SJSA1 (cell line): Measurements from ENCODE around the gene PRKCE. TPM values are rescaled to one million over a fixed set of nuclear protein-coding genes. Genes with fewer than 3 reads are reported as not detected.

Experiments
- DNase-seq, 2 experiments: peaks; one replicate each; pipeline ENCODE4 v3.0.0-alpha.2; 2015 to 2020; ENCODE audit warnings: low spot score in 2 of 2, low read depth in 1 of 2
- H3K27ac ChIP-seq: fragments of 250-450 bp; sonication (Bioruptor Pico); 2 replicates; pipeline ENCODE4 v1.5.1; 2020; ENCODE audit warnings: mild to moderate bottlenecking, moderate library complexity
- H3K27me3 ChIP-seq: fragments of 250-450 bp; sonication (Bioruptor Pico); replicated peaks from 2 replicates; pipeline ENCODE4 v1.5.1; 2020; ENCODE audit warnings: mild to moderate bottlenecking, moderate library complexity
- H3K36me3 ChIP-seq: fragments of 250-450 bp; sonication (Bioruptor Pico); 2 replicates; pipeline ENCODE4 v1.5.1; 2020; ENCODE audit warnings: mild to moderate bottlenecking
- H3K4me1 ChIP-seq: fragments of 250-450 bp; sonication (Bioruptor Pico); replicated peaks from 2 replicates; pipeline ENCODE4 v1.6.1; 2021; ENCODE audit warnings: mild to moderate bottlenecking
- H3K4me3 ChIP-seq: fragments of 250-450 bp; sonication (Bioruptor Pico); 2 replicates; pipeline ENCODE4 v1.5.1; 2020; ENCODE audit warnings: mild to moderate bottlenecking
- H3K9me3 ChIP-seq: fragments of 250-450 bp; sonication (Bioruptor Pico); replicated peaks from 2 replicates; pipeline ENCODE4 v1.5.1; 2020; ENCODE audit warnings: mild to moderate bottlenecking
- total RNA-seq: library from RNA; depleted of rRNA; stranded (reverse); fragments of >200 nt; shearing (Covaris generic); gene quantifications from 2 replicates; pipeline ENCODE4 v1.2.3, GENCODE V29; 2014

PRKCE gene
- total RNA-seq, 1 experiment from 2014 or later, result 43.3 TPM

DNA sequence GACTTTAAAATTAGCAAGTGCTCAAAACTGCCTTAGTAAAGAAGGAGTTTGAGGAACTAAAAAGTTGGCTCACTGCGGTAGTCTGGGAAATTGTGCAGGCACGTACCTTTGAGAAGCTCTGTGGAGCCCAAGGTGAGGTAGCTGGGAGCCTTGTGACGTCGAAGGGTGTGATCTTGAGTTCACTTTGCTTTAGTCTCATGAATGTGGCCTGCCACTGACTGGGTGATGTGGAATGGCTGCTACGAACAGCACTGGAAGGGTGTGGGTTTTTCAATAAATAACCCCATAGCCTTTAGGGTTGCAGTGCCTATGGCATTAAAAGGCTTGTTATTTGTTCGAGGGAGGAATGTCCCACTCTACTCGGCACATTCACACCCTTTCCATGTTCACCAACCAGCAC lies 312.3 kb downstream of the PRKCE start:
- no peak overlapping the region for H3K4me3 ChIP-seq
- no peak overlapping the region for H3K27ac ChIP-seq
- H3K4me1 ChIP-seq, result peaks cover 16% of the 10 kb centered on the region
- H3K27me3 ChIP-seq, result no peaks in the 10 kb centered on the region
- no peaks in the 10 kb centered on the region for H3K9me3 ChIP-seq
- peak in 1 of 2 experiments; percentile 13 for DNase-seq
- no peaks in the 10 kb centered on the region for H3K36me3 ChIP-seq

- peak; percentile 66 to 91 for DNase-seq
- no peak overlapping the region for H3K4me3 ChIP-seq
- H3K27ac ChIP-seq, result no peak overlapping the region
- no peaks in the 10 kb centered on the region for H3K9me3 ChIP-seq
- no peaks in the 10 kb centered on the region for H3K27me3 ChIP-seq
- no peaks in the 10 kb centered on the region for H3K36me3 ChIP-seq
- peaks cover 16% of the 10 kb centered on the region for H3K4me1 ChIP-seq
Measured at GRCh38 chr2:45964223-45964841, 312.9 kb downstream of the PRKCE start.

- no peaks in the 10 kb centered on the region for H3K27me3 ChIP-seq
- H3K36me3 ChIP-seq, result no peaks in the 10 kb centered on the region
- H3K9me3 ChIP-seq, result no peaks in the 10 kb centered on the region
- DNase-seq, result no peak
- H3K4me1 ChIP-seq, result peaks cover 16% of the 10 kb centered on the region
- H3K4me3 ChIP-seq, result no peak overlapping the region
- no peak overlapping the region for H3K27ac ChIP-seq
Measured at GRCh38 chr2:45964906-45965305, 313.4 kb downstream of the PRKCE start.

- Histone ChIP-seq H3K36me3 (no peaks in the 10 kb centered on the region), H3K9me3 (no peaks in the 10 kb centered on the region), H3K27ac (no peak overlapping the region), H3K27me3 (no peaks in the 10 kb centered on the region), H3K4me3 (no peak overlapping the region), H3K4me1 (peaks cover 16% of the 10 kb centered on the region)
- DNase-seq, result peak in 1 of 2 experiments; percentile 13
Measured at GRCh38 chr2:45965871-45966498, 314.5 kb downstream of the PRKCE start.

DNA sequence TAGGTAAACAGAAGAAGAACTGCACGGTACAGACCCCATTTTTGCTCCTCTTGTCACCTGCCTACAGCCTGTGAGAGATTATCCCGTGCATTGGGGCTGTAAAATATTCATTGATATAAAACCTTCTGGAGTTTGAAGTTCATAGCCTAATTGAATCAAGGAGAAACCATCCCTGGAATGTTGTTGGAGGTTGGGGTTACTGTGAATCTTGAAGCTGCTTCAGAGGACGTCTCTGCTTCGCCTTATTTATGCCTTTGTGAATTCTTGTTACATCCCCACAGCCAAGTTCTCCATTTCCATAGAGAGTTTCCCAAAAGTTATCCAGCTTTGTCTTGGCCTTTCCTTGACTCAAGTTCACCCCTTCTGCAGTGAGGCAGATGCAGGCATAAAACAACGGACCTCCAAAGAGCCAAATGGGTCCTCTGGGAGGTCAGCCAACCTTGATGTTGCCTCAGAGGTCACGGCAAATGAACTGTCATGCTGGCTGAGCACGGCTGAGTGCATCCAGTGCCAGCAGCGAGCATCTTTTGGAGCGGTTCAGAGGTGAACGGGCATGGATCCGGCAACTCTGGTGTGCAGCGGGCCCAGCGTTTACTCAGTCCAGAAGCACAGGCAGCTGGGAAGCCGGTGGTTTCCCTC lies 317.6 kb downstream of the PRKCE start:
- Histone ChIP-seq H3K27me3 (no peaks in the 10 kb centered on the region), H3K27ac (no peak overlapping the region), H3K4me3 (no peak overlapping the region), H3K36me3 (no peaks in the 10 kb centered on the region), H3K4me1 (peaks cover 12% of the 10 kb centered on the region), H3K9me3 (no peaks in the 10 kb centered on the region)
- no peak for DNase-seq

DNA sequence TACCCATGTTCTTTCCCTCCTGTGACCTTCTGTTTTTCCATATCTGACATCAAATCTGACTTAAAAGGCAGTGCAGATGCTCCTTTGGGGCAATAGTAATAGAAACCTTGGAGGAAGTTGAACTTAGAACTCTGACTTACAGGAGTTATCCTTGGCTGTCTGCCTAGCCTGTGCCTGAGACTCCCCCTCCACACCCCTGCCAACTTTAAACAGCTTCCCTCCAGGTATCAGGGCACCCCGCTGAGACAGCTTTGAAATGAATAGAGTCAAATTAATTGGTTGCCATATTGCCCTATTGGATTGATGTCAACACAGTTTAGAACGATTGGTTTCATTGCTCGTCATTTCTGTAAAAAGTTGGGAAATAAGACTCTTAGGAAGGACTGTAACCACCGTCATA lies 322.0 kb downstream of the PRKCE start:
- no peak for DNase-seq
- H3K36me3 ChIP-seq, result no peaks in the 10 kb centered on the region
- H3K4me1 ChIP-seq, result no peaks in the 10 kb centered on the region
- no peak overlapping the region for H3K27ac ChIP-seq
- H3K27me3 ChIP-seq, result no peaks in the 10 kb centered on the region
- no peaks in the 10 kb centered on the region for H3K9me3 ChIP-seq
- H3K4me3 ChIP-seq, result no peak overlapping the region

DNA sequence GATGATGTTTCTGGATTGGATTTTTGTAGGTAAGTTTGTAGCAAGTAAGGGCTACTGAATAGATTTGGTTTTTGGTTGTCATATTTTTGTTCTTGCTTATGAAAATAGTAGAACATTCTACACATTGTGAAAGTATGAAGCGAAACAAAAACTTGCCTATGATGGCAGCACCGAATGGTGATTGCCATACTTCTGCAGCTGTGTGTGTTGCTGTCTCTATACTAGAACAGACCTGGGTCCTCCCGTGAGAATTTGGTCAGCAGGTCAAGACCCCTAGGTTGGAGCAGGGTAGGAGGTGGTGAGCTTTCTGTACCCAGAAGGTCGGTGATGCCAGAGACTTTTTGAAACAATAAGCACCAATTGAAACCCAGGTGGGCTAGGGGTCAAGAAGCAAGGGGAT lies 322.6 kb downstream of the PRKCE start:
- no peak overlapping the region for H3K27ac ChIP-seq
- no peaks in the 10 kb centered on the region for H3K9me3 ChIP-seq
- H3K36me3 ChIP-seq, result no peaks in the 10 kb centered on the region
- DNase-seq, result no peak
- H3K4me3 ChIP-seq, result no peak overlapping the region
- H3K4me1 ChIP-seq, result no peaks in the 10 kb centered on the region
- no peaks in the 10 kb centered on the region for H3K27me3 ChIP-seq

- H3K4me3 ChIP-seq, result no peak overlapping the region
- no peaks in the 10 kb centered on the region for H3K27me3 ChIP-seq
- no peaks in the 10 kb centered on the region for H3K36me3 ChIP-seq
- H3K27ac ChIP-seq, result no peak overlapping the region
- no peaks in the 10 kb centered on the region for H3K4me1 ChIP-seq
- H3K9me3 ChIP-seq, result no peaks in the 10 kb centered on the region
- DNase-seq, result no peak
Measured at GRCh38 chr2:45974762-45975408, 323.4 kb downstream of the PRKCE start.

DNA sequence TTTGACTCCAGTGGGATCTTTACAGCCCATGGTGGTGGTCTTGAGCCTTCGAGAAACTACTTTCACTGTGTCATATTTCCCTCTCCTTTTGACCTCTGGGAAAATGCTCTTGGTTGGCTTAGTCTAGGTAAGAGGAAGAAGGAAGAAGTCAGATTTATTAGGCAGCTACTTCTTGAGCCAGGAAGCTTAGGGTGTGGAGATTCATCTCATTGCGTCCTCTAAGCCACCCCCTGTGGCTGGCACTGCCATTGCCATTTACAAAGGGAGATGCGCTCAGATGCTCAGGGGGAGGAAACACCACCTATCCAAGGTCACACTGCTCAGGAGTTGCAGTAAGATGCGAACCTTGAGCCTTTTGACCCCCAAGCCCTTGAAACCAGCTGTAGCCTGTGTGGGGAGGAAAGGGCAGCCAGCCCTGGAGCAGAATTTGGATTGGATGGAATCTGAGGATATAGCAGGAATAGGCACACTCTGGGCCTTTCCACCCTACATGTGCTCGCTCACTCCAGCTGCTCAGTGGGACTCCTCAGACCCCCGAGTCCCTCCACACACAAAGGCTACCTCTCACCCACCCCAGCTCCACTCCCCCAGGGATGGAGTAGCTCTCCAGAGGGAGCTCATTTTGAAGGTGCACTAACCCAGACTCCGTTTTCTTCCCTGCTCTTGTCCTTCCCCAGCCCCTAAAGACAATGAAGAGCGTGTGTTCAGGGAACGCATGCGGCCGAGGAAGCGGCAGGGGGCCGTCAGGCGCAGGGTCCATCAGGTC lies 324.5 kb downstream of the PRKCE start:
- no peak overlapping the region for H3K27ac ChIP-seq
- no peaks in the 10 kb centered on the region for H3K36me3 ChIP-seq
- no peak for DNase-seq
- no peaks in the 10 kb centered on the region for H3K9me3 ChIP-seq
- H3K4me3 ChIP-seq, result no peak overlapping the region
- H3K4me1 ChIP-seq, result no peaks in the 10 kb centered on the region
- no peaks in the 10 kb centered on the region for H3K27me3 ChIP-seq

DNA sequence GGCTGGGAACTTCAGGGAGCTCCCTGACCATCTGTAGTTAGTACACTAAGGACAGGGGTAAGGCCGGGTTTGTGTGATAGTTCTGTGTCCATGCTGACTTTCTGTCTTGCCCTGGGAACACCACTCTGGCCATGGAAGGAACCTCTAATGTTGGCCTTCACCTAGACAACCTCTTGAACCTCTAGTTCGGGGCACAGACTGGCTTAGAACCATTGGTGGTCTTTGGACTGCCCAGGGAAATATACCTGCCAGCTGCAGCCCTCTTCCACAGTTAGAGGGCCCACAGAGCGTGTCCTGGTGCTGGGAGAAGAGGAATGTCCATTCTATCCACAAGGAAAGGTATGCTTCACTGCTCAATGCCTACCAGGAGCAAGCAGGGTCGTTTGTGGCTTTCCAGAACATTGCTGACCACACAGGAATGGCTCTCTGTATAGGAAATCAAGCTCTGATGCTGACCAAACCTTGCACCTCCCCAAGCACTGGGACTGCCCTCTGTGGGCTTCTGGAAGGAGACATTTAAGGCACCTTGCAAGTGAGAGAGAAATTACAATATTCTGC lies 326.9 kb downstream of the PRKCE start:
- Histone ChIP-seq H3K9me3 (no peaks in the 10 kb centered on the region), H3K27me3 (no peaks in the 10 kb centered on the region), H3K27ac (no peak overlapping the region), H3K4me3 (no peak overlapping the region), H3K36me3 (no peaks in the 10 kb centered on the region), H3K4me1 (no peaks in the 10 kb centered on the region)
- no peak for DNase-seq

- DNase-seq, result no peak
- no peaks in the 10 kb centered on the region for H3K4me1 ChIP-seq
Measured at GRCh38 chr2:45979065-45979464, 327.6 kb downstream of the PRKCE start.

GRCh38 chr2:45980161-45980865 lies 328.8 kb downstream of the PRKCE start:
- H3K4me1 ChIP-seq, result no peaks in the 10 kb centered on the region
- no peaks in the 10 kb centered on the region for H3K27me3 ChIP-seq
- no peak overlapping the region for H3K27ac ChIP-seq
- DNase-seq, result peak in 1 of 2 experiments; percentile 16
- no peaks in the 10 kb centered on the region for H3K9me3 ChIP-seq
- no peak overlapping the region for H3K4me3 ChIP-seq
- H3K36me3 ChIP-seq, result no peaks in the 10 kb centered on the region

More at GRCh38 chr2:45979065-45979464, 327.6 kb downstream of the PRKCE start:
- Histone ChIP-seq H3K4me3 (no peak overlapping the region), H3K9me3 (no peaks in the 10 kb centered on the region), H3K36me3 (no peaks in the 10 kb centered on the region), H3K27me3 (no peaks in the 10 kb centered on the region), H3K27ac (no peak overlapping the region)
